ENCODE measurements around the gene SCAANT1. TPM values are rescaled to one million over a fixed set of nuclear protein-coding genes. Genes with fewer than 3 reads are reported as not detected.

The SCAANT1 gene
- total RNA-seq, 1 donor, result not detected

- peaks cover 7% of the 10 kb centered on the region for H3K4me1 ChIP-seq (ENCODE audit: insufficient read depth, low read length)
Measured at GRCh38 chr3:63895422-63896189, 16.6 kb downstream of the SCAANT1 start.

DNA sequence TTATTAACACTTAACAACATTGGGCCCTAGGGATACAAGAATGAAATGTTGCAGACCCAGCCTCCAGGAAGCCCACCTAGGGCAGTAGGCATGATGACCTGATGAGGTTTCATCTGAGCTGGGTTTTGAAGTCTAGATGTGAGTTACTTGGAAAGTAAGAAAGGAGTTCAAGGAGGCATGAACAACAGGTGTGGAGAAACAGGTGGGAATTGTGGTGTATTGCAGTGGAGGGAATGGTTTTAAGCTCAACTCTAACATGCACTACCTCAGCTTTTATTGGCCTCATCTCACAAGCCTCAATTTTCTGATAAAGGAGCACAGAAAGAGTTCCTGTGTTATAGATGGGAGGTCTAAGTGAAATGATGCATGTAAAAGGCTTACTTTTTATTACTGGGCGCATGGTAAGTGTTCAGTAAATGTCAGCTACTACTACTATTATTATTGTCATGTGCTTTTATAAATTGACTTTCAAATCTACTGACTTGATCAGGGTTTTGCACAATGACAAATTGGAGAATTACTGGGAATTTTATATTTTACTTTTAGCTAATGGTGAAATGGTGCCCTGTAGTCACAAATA, 19.3 kb downstream of the SCAANT1 start:
- Histone ChIP-seq H3K4me1 (ENCODE audit: insufficient read depth, low read length) (peaks cover 7% of the 10 kb centered on the region), H3K9me3 (ENCODE audit: low read depth, low read length) (no peaks in the 10 kb centered on the region), H3K4me3 (ENCODE audit: low read length) (no peak overlapping the region), H3K27me3 (ENCODE audit: insufficient read depth, low read length) (no peaks in the 10 kb centered on the region)

More at GRCh38 chr3:63895422-63896189, 16.6 kb downstream of the SCAANT1 start:
- no peaks in the 10 kb centered on the region for H3K27me3 ChIP-seq (ENCODE audit: insufficient read depth, low read length)
- H3K4me3 ChIP-seq (ENCODE audit: low read length), result no peak overlapping the region
- no peaks in the 10 kb centered on the region for H3K9me3 ChIP-seq (ENCODE audit: low read depth, low read length)

- Histone ChIP-seq H3K4me1 (ENCODE audit: insufficient read depth, low read length) (peaks cover 7% of the 10 kb centered on the region), H3K9me3 (ENCODE audit: low read depth, low read length) (no peaks in the 10 kb centered on the region), H3K4me3 (ENCODE audit: low read length) (no peak overlapping the region), H3K27me3 (ENCODE audit: insufficient read depth, low read length) (no peaks in the 10 kb centered on the region)
Measured at GRCh38 chr3:63891518-63891917, 20.7 kb downstream of the SCAANT1 start.

DNA sequence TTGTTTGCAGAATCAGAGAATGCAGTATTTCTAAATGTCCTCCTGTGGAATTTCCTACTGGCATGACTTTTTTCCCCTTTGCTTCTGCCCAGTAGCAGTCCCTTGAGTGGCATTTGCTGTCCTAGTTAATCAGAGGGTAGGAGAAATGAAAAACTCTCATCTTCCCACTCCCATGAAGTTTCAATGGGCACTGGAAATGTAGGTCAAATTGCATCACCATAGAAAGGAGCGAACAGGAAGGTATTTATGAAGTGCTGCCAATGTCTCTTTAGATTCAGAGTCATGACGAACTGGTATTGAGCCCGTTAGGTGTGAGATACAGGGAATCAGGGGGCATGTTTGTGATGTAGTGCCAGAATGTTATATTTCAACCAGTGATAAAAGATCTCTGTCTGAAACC, 25.3 kb downstream of the SCAANT1 start:
- H3K27me3 ChIP-seq (ENCODE audit: insufficient read depth, low read length), result no peaks in the 10 kb centered on the region
- H3K4me3 ChIP-seq (ENCODE audit: low read length), result no peak overlapping the region
- no peaks in the 10 kb centered on the region for H3K9me3 ChIP-seq (ENCODE audit: low read depth, low read length)
- no peaks in the 10 kb centered on the region for H3K4me1 ChIP-seq (ENCODE audit: insufficient read depth, low read length)

GRCh38 chr3:63880653-63881052, 31.5 kb downstream of the SCAANT1 start:
- no peaks in the 10 kb centered on the region for H3K9me3 ChIP-seq (ENCODE audit: low read depth, low read length)
- no peaks in the 10 kb centered on the region for H3K27me3 ChIP-seq (ENCODE audit: insufficient read depth, low read length)
- no peak overlapping the region for H3K4me3 ChIP-seq (ENCODE audit: low read length)
- H3K4me1 ChIP-seq (ENCODE audit: insufficient read depth, low read length), result no peaks in the 10 kb centered on the region

DNA sequence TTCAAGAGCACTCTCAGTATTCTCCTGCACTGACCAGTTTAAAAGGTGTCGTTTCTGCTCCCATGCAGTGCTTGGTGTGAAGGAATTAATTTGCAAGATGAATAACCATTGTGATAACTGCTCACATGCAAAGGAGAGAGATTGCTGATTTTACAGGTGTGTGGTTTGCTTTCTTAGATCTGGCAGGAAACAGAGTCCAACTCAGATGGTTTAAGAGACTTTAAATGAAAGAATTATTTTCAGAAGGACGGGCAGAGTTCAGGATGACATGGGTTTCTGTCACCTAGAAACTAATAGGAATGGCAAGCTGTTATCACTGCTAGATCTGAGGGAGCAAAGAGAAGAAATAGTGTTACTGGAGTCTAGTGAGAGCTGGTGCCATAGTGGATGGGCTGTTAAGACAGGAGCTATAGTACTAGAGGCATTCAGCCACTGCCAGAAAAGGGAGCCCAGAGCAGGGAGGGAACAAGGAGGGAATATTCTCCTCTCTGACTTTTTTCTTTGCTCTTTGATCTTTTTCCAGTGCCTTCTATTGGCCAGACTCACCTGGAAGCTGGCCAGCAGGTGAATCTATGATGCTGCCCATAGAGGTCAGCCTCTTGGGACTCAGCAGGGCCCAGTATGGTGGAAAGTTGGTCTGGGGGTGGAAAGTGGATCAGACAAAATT, 33.7 kb downstream of the SCAANT1 start:
- H3K4me1 ChIP-seq (ENCODE audit: insufficient read depth, low read length), result peaks cover 10% of the 10 kb centered on the region
- H3K4me3 ChIP-seq (ENCODE audit: low read length), result no peak overlapping the region
- H3K9me3 ChIP-seq (ENCODE audit: low read depth, low read length), result no peaks in the 10 kb centered on the region
- H3K27me3 ChIP-seq (ENCODE audit: insufficient read depth, low read length), result no peaks in the 10 kb centered on the region

DNA sequence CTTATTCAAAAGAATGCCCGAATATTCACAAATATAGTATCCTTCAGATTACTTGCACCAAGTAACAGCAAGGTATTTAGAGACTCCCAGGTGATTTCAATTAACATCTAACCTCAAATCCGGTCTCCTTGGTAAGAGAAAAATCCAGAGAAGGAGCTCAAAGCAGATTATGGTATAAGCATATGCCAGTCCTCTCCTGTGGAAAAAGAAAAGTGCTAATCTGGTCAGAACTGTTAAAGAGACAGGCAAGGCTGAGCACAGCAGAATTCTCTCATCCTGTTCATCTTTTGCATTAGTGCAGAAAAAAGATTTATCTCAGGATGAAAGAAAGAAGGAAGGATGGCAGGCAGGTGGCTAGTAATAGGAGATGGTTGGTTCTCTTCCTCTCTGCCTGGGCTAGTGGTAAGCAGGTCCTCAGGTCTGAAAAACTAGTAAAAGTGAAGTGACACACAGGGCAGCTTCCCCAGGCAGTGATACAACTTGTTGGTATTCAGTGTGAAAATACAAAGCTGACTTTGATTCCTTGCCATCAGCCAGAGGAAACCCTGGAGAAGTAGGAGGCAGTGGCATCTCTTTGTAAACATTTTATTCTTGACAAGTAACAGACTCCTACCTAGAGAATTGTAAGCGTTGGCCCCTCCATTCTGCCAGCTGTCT, 34.3 kb downstream of the SCAANT1 start:
- no peaks in the 10 kb centered on the region for H3K9me3 ChIP-seq (ENCODE audit: low read depth, low read length)
- no peak overlapping the region for H3K4me3 ChIP-seq (ENCODE audit: low read length)
- H3K4me1 ChIP-seq (ENCODE audit: insufficient read depth, low read length), result peaks cover 10% of the 10 kb centered on the region
- no peaks in the 10 kb centered on the region for H3K27me3 ChIP-seq (ENCODE audit: insufficient read depth, low read length)

- no peaks in the 10 kb centered on the region for H3K27me3 ChIP-seq (ENCODE audit: insufficient read depth, low read length)
- no peak overlapping the region for H3K4me3 ChIP-seq (ENCODE audit: low read length)
- peaks cover 15% of the 10 kb centered on the region for H3K4me1 ChIP-seq (ENCODE audit: insufficient read depth, low read length)
- no peaks in the 10 kb centered on the region for H3K9me3 ChIP-seq (ENCODE audit: low read depth, low read length)
Measured at GRCh38 chr3:63876260-63876659, 35.9 kb downstream of the SCAANT1 start.

- Histone ChIP-seq H3K4me1 (ENCODE audit: insufficient read depth, low read length) (peaks cover 15% of the 10 kb centered on the region), H3K4me3 (ENCODE audit: low read length) (no peak overlapping the region), H3K27me3 (ENCODE audit: insufficient read depth, low read length) (no peaks in the 10 kb centered on the region), H3K9me3 (ENCODE audit: low read depth, low read length) (no peaks in the 10 kb centered on the region)
Measured at GRCh38 chr3:63875510-63875909, 36.7 kb downstream of the SCAANT1 start.

DNA sequence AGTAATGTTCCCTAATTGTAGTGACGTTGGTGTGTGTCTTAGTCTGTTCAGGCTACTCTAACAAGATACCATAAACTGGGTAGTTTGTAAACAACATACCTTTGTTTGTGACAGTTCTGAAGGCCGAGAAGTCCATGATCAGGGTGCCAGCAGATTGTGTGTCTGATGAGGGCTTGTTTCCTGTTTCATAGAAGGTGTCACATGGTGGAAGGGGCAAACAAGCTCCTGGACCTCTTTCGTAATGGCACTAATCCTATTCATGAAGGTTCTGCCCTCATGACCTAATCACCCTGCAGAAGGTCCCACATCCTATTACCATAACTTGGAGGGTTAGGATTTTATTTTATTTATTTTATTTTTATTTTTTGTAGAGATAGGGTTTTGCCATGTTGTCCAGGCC, 37.4 kb downstream of the SCAANT1 start:
- peaks cover 15% of the 10 kb centered on the region for H3K4me1 ChIP-seq (ENCODE audit: insufficient read depth, low read length)
- H3K9me3 ChIP-seq (ENCODE audit: low read depth, low read length), result no peaks in the 10 kb centered on the region
- H3K4me3 ChIP-seq (ENCODE audit: low read length), result no peak overlapping the region
- no peaks in the 10 kb centered on the region for H3K27me3 ChIP-seq (ENCODE audit: insufficient read depth, low read length)

DNA sequence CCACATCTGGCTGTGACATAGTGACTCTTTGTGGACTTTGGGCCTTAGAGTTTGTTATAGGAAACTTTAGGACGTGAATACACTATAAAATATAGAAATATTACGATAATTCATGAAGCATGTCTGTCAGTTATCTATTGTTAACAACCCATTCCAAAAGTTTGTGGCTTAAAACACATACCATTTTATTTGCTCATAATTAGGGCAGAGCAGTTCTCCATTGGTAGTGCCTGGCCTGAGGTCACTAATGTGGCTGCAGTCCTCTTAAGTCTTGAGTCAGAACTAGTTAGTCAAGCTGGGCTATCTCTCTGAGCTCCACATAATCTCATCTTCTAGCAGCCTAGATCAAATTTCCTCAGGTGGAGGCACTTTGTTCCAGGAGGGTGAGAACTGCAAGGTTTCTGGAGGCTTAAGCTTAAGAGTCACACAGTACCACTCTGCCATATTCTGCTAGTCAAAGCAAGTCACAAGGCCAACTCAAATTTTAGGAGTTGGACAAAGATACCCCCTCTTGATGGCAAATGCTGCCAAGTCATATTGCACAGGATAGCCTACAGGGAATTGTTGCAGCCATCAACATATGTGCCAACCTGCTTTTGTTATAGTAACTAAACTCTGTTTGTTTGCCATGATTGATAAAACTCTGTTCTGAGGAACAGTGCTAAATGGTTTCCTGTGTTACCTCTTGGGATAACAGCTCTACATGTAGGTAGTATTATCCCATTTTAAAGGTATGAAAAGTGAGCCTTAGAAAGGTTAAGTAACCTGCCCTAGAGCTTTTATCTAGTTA, 39.9 kb downstream of the SCAANT1 start:
- Histone ChIP-seq H3K4me1 (ENCODE audit: insufficient read depth, low read length) (peaks cover 21% of the 10 kb centered on the region), H3K9me3 (ENCODE audit: low read depth, low read length) (no peaks in the 10 kb centered on the region), H3K4me3 (ENCODE audit: low read length) (no peak overlapping the region), H3K27me3 (ENCODE audit: insufficient read depth, low read length) (no peaks in the 10 kb centered on the region)

- no peak overlapping the region for H3K4me3 ChIP-seq (ENCODE audit: low read length)
- peaks cover 22% of the 10 kb centered on the region for H3K4me1 ChIP-seq (ENCODE audit: insufficient read depth, low read length)
- H3K27me3 ChIP-seq (ENCODE audit: insufficient read depth, low read length), result no peaks in the 10 kb centered on the region
- H3K9me3 ChIP-seq (ENCODE audit: low read depth, low read length), result no peaks in the 10 kb centered on the region
Measured at GRCh38 chr3:63870615-63871005, 41.6 kb downstream of the SCAANT1 start.

GRCh38 chr3:63869940-63870614, 42.1 kb downstream of the SCAANT1 start:
- Histone ChIP-seq H3K27me3 (ENCODE audit: insufficient read depth, low read length) (no peaks in the 10 kb centered on the region), H3K9me3 (ENCODE audit: low read depth, low read length) (no peaks in the 10 kb centered on the region), H3K4me1 (ENCODE audit: insufficient read depth, low read length) (peaks cover 24% of the 10 kb centered on the region), H3K4me3 (ENCODE audit: low read length) (no peak overlapping the region)

- Histone ChIP-seq H3K27me3 (ENCODE audit: insufficient read depth, low read length) (no peaks in the 10 kb centered on the region), H3K4me1 (ENCODE audit: insufficient read depth, low read length) (peaks cover 29% of the 10 kb centered on the region), H3K9me3 (ENCODE audit: low read depth, low read length) (no peaks in the 10 kb centered on the region), H3K4me3 (ENCODE audit: low read length) (no peak overlapping the region)
Measured at GRCh38 chr3:63867225-63867624, 45.0 kb downstream of the SCAANT1 start.

Measured in mononuclear cell (primary cell).